Neutrophil (primary cell): Measurements from ENCODE around the gene GSG1L.

ENCODE experiments used
- H3K27ac ChIP-seq: fragments of 200-600 bp; sonication (generic); 2 replicates; pipeline ENCODE4 v1.5.1; 2016; ENCODE audit warnings: mild to moderate bottlenecking, moderate library complexity
- H3K27me3 ChIP-seq: fragments of 200-600 bp; sonication (generic); 2 replicates; pipeline ENCODE4 v1.6.0; 2016; ENCODE audit warnings: mild to moderate bottlenecking
- H3K36me3 ChIP-seq: fragments of 200-600 bp; sonication (generic); 2 replicates; pipeline ENCODE4 v1.5.1; 2017
- H3K4me1 ChIP-seq, 2 experiments: fragments of 200-600 bp in 1 of 2; sonication (generic) in 1 of 2; 1 replicate in 1 of 2; 2 replicates in 1 of 2; pipeline versions ENCODE4 v1.5.1 to v1.6.1; 2013 to 2016; ENCODE audit warnings: low read depth in 1 of 2, low read length in 1 of 2, mild to moderate bottlenecking in 1 of 2, moderate library complexity in 1 of 2; ENCODE audit not compliant: control insufficient read depth in 1 of 2, insufficient read depth in 1 of 2
- H3K4me3 ChIP-seq, 2 experiments: fragments of 200-600 bp in 1 of 2; sonication (generic) in 1 of 2; 1 replicate in 1 of 2; 2 replicates in 1 of 2; pipeline ENCODE4 v1.5.1; 2013 to 2016; ENCODE audit warnings: low read depth in 1 of 2, low read length in 1 of 2, mild to moderate bottlenecking in 1 of 2, moderate library complexity in 1 of 2
- H3K9me3 ChIP-seq: fragments of 200-600 bp; sonication (generic); 2 replicates; pipeline ENCODE4 v1.5.1; 2016
- TF ChIP-seq, protein P1 (sequence below): fragments of 200-600 bp; sonication (generic); IDR thresholded peaks from 2 replicates; pipeline ENCODE4 v1.5.1; 2016; ENCODE audit warnings: antibody characterized with exemption

The GSG1L gene

DNA sequence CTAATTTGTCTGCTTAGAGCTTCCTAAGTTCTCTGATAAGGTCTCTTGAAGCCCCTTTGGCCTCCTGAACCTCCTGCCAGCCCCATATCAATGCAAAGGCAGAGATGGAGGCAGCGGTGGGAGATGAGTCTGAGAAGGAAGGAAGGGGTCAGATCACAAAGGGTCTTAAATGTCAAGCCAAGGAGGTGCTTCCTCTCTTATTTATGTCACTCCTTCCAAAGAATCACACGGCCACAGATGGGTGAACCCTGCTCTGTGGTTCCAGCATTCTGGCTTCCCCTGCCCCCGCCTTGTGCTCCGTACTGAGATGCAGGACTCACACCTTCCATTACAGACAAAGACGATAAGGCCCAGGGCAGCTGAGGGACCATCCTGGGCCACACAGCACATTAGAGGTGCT lies 96.3 kb downstream of the GSG1L start:
- Histone ChIP-seq H3K4me1 (no peaks in the 10 kb centered on the region), H3K4me3 (no peak overlapping the region), H3K9me3 (no peaks in the 10 kb centered on the region), H3K27me3 (no peaks in the 10 kb centered on the region), H3K27ac (no peak overlapping the region), H3K36me3 (no peaks in the 10 kb centered on the region)
- TF ChIP-seq, protein P1, sequence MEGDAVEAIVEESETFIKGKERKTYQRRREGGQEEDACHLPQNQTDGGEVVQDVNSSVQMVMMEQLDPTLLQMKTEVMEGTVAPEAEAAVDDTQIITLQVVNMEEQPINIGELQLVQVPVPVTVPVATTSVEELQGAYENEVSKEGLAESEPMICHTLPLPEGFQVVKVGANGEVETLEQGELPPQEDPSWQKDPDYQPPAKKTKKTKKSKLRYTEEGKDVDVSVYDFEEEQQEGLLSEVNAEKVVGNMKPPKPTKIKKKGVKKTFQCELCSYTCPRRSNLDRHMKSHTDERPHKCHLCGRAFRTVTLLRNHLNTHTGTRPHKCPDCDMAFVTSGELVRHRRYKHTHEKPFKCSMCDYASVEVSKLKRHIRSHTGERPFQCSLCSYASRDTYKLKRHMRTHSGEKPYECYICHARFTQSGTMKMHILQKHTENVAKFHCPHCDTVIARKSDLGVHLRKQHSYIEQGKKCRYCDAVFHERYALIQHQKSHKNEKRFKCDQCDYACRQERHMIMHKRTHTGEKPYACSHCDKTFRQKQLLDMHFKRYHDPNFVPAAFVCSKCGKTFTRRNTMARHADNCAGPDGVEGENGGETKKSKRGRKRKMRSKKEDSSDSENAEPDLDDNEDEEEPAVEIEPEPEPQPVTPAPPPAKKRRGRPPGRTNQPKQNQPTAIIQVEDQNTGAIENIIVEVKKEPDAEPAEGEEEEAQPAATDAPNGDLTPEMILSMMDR = no peak

- Histone ChIP-seq H3K27ac (no peak overlapping the region), H3K4me1 (no peaks in the 10 kb centered on the region)
- TF ChIP-seq, protein P1 = no peak
Measured at GRCh38 chr16:27966756-27967155, 96.8 kb downstream of the GSG1L start.

DNA sequence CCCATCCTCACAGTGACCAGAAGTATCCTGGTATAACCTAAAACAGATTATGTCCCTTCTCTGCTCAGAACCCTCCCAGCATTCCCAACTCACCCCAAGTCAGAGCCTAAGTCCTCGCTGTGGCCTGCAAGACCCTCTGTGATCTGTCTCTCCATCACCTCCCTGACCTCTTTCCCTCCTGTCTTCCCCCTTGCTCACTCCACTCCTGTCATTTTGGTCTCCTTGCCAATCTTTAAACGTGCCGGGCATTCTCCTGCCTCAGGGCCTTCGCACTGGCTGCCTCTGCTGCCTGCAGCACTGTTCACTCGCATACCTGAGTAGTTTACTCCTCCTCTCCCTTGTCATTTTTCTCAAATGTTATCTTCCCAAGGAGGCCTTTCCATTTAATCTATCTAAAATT lies 97.7 kb downstream of the GSG1L start:
- no peak overlapping the region for H3K4me3 ChIP-seq
- TF ChIP-seq, protein P1 = no peak
- no peaks in the 10 kb centered on the region for H3K4me1 ChIP-seq
- H3K9me3 ChIP-seq = no peaks in the 10 kb centered on the region
- no peaks in the 10 kb centered on the region for H3K36me3 ChIP-seq
- H3K27ac ChIP-seq = no peak overlapping the region
- no peaks in the 10 kb centered on the region for H3K27me3 ChIP-seq

More at GRCh38 chr16:27966756-27967155, 96.8 kb downstream of the GSG1L start:
- Histone ChIP-seq H3K27me3 (no peaks in the 10 kb centered on the region), H3K36me3 (no peaks in the 10 kb centered on the region), H3K4me3 (no peak overlapping the region), H3K9me3 (no peaks in the 10 kb centered on the region)

DNA sequence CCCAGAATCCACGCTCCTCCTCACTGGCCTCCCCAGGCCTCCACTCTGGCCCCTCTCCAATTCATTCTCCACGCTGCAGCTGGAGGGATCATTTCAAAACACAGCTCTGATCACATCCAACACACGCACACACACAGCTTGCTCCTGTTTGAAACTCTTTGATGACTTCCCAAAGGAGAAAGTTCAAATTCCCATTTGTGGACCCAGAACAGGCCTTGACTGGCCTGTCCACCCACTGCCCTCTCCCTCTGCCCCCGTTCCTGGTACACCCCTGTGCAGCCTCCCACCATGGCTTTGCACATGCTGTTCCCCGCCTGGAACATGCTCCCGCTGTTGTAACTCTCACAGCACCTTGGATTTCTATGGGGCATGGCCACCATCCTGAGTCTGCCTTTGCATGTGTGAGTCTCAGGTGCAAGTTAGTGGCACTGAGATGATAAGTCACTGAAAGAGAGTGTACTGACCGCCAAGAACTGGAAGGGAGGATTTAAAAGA lies 100.0 kb downstream of the GSG1L start:
- Histone ChIP-seq H3K9me3 (no peaks in the 10 kb centered on the region), H3K27ac (no peak overlapping the region), H3K27me3 (no peaks in the 10 kb centered on the region), H3K4me3 (no peak overlapping the region), H3K4me1 (peaks cover 0 to 3% of the 10 kb centered on the region in 2 experiments), H3K36me3 (no peaks in the 10 kb centered on the region)
- TF ChIP-seq, protein P1 = no peak

DNA sequence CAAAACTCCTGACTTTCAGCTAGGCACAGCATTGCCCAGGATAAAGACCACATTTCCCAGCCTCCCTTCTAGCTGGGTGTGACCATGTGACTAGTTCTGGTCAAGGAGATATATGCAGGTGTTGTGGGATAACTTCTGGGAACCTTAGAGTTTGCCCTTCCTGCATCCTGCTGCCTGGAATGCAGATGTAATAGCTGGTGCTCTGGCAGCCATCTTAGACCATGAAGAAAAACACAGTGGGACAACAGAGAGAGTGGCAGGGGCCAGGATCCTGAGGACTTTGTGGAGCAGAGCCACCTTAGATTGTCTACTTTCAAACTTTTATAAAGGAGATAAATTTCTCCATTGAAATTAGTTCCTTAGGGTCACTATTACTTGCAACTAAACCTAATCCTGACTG lies 101.3 kb downstream of the GSG1L start:
- no peak overlapping the region for H3K4me3 ChIP-seq
- TF ChIP-seq, protein P1 = no peak
- no peak overlapping the region for H3K27ac ChIP-seq
- H3K4me1 ChIP-seq = peaks cover 0 to 3% of the 10 kb centered on the region in 2 experiments
- H3K9me3 ChIP-seq = no peaks in the 10 kb centered on the region
- no peaks in the 10 kb centered on the region for H3K27me3 ChIP-seq
- no peaks in the 10 kb centered on the region for H3K36me3 ChIP-seq

GRCh38 chr16:27961296-27961620 lies 102.3 kb downstream of the GSG1L start:
- no peak overlapping the region for H3K4me3 ChIP-seq
- H3K9me3 ChIP-seq = no peaks in the 10 kb centered on the region
- TF ChIP-seq, protein P1 = no peak

More at GRCh38 chr16:27961296-27961620, 102.3 kb downstream of the GSG1L start:
- Histone ChIP-seq H3K27ac (no peak overlapping the region), H3K27me3 (no peaks in the 10 kb centered on the region), H3K4me1 (peaks cover 0 to 3% of the 10 kb centered on the region in 2 experiments), H3K36me3 (no peaks in the 10 kb centered on the region)
